GM12873 (cell line): ENCODE data around the gene BTG1.

ENCODE experiments used
- TF ChIP-seq, protein P1 (sequence below): IDR thresholded peaks from 2 replicates; pipeline ENCODE4 v1.5.1; 2012; ENCODE audit warnings: low read depth, mild to moderate bottlenecking, moderate library complexity, low read length, control low read depth; ENCODE audit not compliant: insufficient read depth; ENCODE audit errors: missing control alignments

The BTG1 gene

DNA sequence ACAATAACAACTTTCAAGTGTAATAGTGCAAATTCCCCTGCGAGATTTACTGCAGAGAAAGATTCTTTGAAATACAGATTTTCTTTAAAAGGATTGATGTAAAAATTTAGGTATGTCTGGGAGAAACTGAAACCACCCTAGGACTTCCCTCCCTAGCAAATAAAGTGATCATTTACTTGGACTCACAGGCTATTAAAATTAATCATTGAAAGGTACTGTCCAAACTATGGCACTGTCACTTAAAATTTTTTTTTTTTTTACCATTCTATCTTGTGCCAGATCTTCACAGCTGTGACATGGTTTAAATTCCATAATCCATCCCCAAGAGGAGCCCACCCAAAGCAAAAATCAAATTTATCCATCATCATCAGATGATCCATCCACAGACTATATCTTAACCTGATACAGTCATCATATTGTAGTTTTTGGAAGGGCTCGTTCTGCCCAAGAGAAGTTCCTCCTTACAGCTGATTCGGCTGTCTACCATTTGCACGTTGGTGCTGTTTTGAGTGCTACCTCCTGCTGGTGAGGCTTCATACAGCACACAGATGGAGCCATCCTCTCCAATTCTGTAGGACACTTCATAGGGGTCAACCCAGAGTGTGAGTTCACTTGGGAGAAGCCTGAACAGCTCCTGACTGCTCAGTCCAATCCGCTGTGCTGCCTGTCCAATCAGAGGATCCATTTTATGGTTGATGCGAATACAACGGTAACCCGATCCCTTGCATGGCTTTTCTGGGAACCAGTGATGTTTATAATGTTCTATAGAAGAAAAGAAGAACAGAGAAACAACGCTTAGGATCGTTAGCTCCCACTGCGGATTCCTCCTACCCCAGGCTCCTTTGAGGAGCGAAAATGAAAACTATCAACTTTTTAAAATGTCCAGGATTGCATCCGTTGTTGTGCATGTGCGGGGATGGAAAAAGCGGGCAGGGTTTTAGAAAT is 1.7 kb downstream of the BTG1 start:
- TF ChIP-seq, protein P1, sequence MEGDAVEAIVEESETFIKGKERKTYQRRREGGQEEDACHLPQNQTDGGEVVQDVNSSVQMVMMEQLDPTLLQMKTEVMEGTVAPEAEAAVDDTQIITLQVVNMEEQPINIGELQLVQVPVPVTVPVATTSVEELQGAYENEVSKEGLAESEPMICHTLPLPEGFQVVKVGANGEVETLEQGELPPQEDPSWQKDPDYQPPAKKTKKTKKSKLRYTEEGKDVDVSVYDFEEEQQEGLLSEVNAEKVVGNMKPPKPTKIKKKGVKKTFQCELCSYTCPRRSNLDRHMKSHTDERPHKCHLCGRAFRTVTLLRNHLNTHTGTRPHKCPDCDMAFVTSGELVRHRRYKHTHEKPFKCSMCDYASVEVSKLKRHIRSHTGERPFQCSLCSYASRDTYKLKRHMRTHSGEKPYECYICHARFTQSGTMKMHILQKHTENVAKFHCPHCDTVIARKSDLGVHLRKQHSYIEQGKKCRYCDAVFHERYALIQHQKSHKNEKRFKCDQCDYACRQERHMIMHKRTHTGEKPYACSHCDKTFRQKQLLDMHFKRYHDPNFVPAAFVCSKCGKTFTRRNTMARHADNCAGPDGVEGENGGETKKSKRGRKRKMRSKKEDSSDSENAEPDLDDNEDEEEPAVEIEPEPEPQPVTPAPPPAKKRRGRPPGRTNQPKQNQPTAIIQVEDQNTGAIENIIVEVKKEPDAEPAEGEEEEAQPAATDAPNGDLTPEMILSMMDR, result peak; percentile 87

DNA sequence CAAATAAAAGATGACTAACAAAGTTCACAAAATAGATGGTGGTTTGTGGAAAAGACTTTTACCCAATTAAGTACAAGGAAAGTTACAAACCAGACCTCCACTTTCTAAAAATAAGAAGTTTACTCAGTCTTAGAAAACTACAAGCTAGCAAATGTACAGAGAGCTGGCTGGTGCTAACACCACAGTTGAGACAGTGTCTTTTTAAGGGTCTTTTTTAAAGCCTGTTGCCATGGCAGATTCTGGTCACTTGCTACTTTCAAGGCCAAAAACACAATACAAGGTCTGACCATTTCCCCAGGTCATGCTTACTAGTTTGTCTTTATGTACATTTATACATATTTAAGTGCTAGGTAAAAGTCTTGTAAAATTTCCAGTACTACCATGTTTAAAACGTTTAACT is 2.4 kb downstream of the BTG1 start:
- TF ChIP-seq, protein P1, result no peak

DNA sequence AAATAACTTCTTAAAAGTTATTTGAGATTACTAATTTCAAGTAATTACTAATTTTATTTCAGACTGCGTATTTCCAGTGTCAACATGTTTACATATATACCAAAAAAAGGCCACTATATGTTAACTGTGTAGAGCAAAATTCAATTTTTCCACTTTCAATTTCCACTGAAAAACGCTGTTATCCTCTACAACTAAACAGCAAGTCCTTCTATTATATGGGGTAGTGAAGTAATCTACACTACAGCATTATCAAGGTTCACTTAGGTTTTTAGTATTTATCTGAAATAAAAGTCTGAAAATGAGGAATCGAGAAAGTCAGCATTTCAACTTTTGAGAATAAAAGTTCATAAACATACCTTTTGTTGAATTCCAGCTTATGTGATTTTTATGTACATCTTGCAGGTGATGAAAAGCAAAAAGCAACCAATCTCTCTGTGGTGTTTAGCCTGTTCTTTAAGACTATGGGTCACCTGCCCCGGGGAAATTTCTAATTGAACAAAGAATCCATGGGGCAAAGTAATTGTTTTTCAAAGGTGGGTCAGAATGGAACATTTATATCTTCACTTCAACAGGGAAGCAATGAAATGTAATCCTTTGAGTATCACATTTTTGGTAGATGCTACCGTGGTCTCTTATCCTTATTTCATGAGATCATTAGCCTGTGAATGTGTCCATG is 3.3 kb downstream of the BTG1 start:
- TF ChIP-seq, protein P1, result no peak

DNA sequence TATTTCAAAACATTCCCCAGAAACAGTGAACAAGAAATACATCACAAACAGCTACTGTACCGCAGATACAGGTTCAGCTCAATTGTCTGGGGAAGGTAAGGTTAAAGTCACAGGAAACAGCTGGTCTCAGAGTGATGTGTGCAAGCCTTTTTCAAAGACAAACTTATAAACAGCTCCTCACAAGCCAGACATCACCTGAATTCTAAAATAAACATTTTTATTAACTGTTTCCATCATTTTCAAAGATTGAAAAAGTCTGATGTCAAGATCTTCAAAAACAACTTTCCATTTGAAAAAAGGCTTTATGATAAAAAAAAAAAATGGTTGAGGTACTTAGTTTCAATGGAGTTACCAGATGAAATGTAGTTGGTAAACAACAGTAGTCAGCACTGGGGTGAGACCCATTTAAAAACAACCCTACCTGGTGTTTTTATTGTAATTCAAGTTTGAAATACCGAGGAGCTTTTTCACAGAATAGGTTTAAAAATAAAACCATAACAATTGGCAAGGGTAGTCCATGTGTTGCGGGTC is 4.0 kb downstream of the BTG1 start:
- TF ChIP-seq, protein P1, result no peak

GRCh38 chr12:92140896-92141536 is 4.6 kb downstream of the BTG1 start:
- TF ChIP-seq, protein P1, result no peak

DNA sequence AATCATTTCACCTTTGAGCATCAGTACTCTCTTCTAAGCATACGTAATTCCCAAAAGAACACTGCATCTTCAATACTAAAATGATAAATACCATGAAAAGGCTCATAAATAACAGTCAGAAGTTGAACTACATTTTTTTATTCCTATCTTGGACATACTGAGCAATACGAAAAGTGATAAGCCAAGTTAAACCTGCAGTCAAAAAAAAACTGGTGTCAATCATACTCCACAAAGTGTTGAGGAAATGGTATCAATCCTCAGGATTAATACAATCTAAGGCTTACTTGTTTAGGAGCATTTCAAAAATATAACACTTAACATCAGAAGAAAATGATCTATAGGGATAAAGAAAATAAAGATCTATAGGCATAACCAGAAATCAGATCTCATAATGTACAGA is 5.5 kb downstream of the BTG1 start:
- TF ChIP-seq, protein P1, result no peak

GRCh38 chr12:92139634-92140150 is 6.0 kb downstream of the BTG1 start:
- TF ChIP-seq, protein P1, result no peak
